MM.1S (cell line): Measurements from ENCODE around the gene C2orf80.

Experiments used
- DNase-seq: peaks from one replicate; pipeline ENCODE4 v3.0.0-alpha.2; 2015
- H2AFZ ChIP-seq: fragments of 300-600 bp; sonication (generic); 2 replicates; pipeline ENCODE4 v1.6.0; 2016; ENCODE audit warnings: antibody characterized with exemption, low read length
- H3F3A ChIP-seq: fragments of 300-600 bp; sonication (generic); 2 replicates; pipeline ENCODE4 v1.6.1; 2016; ENCODE audit warnings: mild to moderate bottlenecking, antibody characterized with exemption, low read length, moderate library complexity, mixed read lengths; ENCODE audit not compliant: insufficient read depth
- H3K27ac ChIP-seq: fragments of 300-600 bp; sonication (generic); 2 replicates; pipeline ENCODE4 v1.5.1; 2016; ENCODE audit warnings: mild to moderate bottlenecking, low read length
- H3K27me3 ChIP-seq: fragments of 300-600 bp; sonication (generic); replicated peaks from 2 replicates; pipeline ENCODE4 v1.6.0; 2016; ENCODE audit warnings: low read length; ENCODE audit not compliant: insufficient read depth
- H3K36me3 ChIP-seq: fragments of 300-600 bp; sonication (generic); replicated peaks from 2 replicates; pipeline ENCODE4 v1.6.1; 2016; ENCODE audit warnings: mild to moderate bottlenecking, low read length, mixed read lengths; ENCODE audit not compliant: insufficient read depth
- H3K4me1 ChIP-seq: fragments of 300-600 bp; sonication (generic); 2 replicates; pipeline ENCODE4 v1.6.1; 2016; ENCODE audit warnings: low read length, mixed read lengths
- H3K4me2 ChIP-seq: fragments of 300-600 bp; sonication (generic); 2 replicates; pipeline ENCODE4 v1.6.0; 2016; ENCODE audit warnings: low read depth, low read length
- H3K4me3 ChIP-seq: fragments of 300-600 bp; sonication (generic); 2 replicates; pipeline ENCODE4 v1.5.1; 2016; ENCODE audit warnings: low read length, mixed read lengths
- H3K79me2 ChIP-seq: fragments of 300-600 bp; sonication (generic); 2 replicates; pipeline ENCODE4 v1.6.1; 2016; ENCODE audit warnings: mixed run types, low read length, mixed read lengths
- H3K9ac ChIP-seq: fragments of 300-600 bp; sonication (generic); 2 replicates; pipeline ENCODE4 v1.6.1; 2016; ENCODE audit warnings: low read length, mixed read lengths
- H3K9me2 ChIP-seq: fragments of 300-600 bp; sonication (generic); replicated peaks from 2 replicates; pipeline ENCODE4 v1.6.1; 2016; ENCODE audit warnings: mild to moderate bottlenecking, low read length, mixed read lengths; ENCODE audit not compliant: insufficient read depth
- H3K9me3 ChIP-seq: fragments of 300-600 bp; sonication (generic); replicated peaks from 2 replicates; pipeline ENCODE4 v1.6.1; 2016; ENCODE audit warnings: mild to moderate bottlenecking, low read length, mixed read lengths; ENCODE audit not compliant: insufficient read depth
- H4K20me1 ChIP-seq: fragments of 300-600 bp; sonication (generic); 2 replicates; pipeline ENCODE4 v1.6.1; 2016; ENCODE audit warnings: mild to moderate bottlenecking, low read length, moderate library complexity, mixed read lengths; ENCODE audit not compliant: insufficient read depth
- CTCF ChIP-seq: fragments of 300-600 bp; sonication (generic); IDR thresholded peaks from 2 replicates; pipeline ENCODE4 v1.5.1; 2016; ENCODE audit warnings: antibody characterized with exemption, low read length, mixed read lengths
- EZH2 ChIP-seq: fragments of 300-600 bp; sonication (generic); optimal IDR thresholded peaks from 2 replicates; pipeline ENCODE3; 2017; ENCODE audit warnings: low read depth, mild to moderate bottlenecking, antibody characterized with exemption, low read length, mixed read lengths
- EZH2phosphoT487 ChIP-seq: fragments of 300-600 bp; sonication (generic); IDR thresholded peaks from 2 replicates; pipeline ENCODE4 v1.6.1; 2018; ENCODE audit warnings: antibody characterized with exemption, low read length

C2orf80 gene

GRCh38 chr2:208228476-208228875 lies 38.6 kb upstream of the C2orf80 start:
- H2AFZ ChIP-seq, result no peak overlapping the region
- H3F3A ChIP-seq, result no peaks in the 10 kb centered on the region
- H3K79me2 ChIP-seq, result no peaks in the 10 kb centered on the region
- no peak overlapping the region for H3K4me2 ChIP-seq
- no peaks in the 10 kb centered on the region for H3K4me1 ChIP-seq
- H3K27me3 ChIP-seq, result no peaks in the 10 kb centered on the region
- H4K20me1 ChIP-seq, result no peaks in the 10 kb centered on the region
- H3K9me3 ChIP-seq, result no peaks in the 10 kb centered on the region; the same call in 1 of the 2 replicates
- no peak overlapping the region for H3K9ac ChIP-seq
- no peak for DNase-seq
- no peaks in the 10 kb centered on the region for H3K9me2 ChIP-seq
- H3K36me3 ChIP-seq, result no peaks in the 10 kb centered on the region
- no peak overlapping the region for H3K27ac ChIP-seq
- no peak for TF ChIP-seq EZH2
- TF ChIP-seq CTCF, result no peak
- TF ChIP-seq EZH2phosphoT487, result no peak
- no peak overlapping the region for H3K4me3 ChIP-seq

DNA sequence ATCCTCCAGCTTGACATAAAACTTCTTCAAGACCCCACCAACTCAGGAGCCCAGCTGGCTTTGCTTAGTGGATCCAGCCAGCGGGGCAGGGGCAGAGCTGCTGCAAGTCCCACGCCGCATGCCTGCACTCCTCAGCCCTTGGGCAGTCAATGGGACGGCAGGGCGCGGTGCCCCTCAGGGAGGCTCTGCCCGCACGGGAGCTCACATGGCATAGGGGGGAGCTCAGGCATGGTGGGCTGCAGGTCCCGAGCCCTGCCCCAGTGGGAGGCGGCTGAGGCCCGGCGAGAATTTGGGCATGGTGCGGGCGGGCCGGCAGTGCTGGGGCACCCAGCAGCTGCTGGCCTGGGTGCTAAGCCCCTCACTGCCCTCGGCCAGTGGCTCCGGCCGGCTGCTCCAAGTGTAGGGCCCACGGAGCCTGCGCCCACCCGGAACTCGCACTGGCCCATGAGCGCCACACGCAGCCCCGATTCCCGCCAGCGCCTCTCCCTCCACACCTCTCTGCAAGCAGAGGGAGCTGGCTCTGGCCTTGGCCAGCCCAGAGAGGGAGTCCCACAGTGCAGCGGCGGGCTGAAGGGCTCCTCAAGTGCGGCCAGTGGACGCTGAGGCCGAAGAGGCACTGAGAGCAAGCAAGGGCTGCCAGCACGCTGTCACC lies 37.9 kb upstream of the C2orf80 start:
- Histone ChIP-seq H4K20me1 (no peaks in the 10 kb centered on the region), H2AFZ (no peak overlapping the region), H3K79me2 (no peaks in the 10 kb centered on the region), H3F3A (no peaks in the 10 kb centered on the region), H3K9me2 (no peaks in the 10 kb centered on the region), H3K36me3 (no peaks in the 10 kb centered on the region), H3K4me2 (no peak overlapping the region), H3K27me3 (no peaks in the 10 kb centered on the region), H3K4me3 (no peak overlapping the region), H3K9me3 (no peaks in the 10 kb centered on the region; the same call in 1 of the 2 replicates), H3K9ac (no peak overlapping the region), H3K4me1 (no peaks in the 10 kb centered on the region), H3K27ac (no peak overlapping the region)
- TF ChIP-seq EZH2phosphoT487 (no peak), CTCF (no peak), EZH2 (no peak)
- DNase-seq, result no peak

DNA sequence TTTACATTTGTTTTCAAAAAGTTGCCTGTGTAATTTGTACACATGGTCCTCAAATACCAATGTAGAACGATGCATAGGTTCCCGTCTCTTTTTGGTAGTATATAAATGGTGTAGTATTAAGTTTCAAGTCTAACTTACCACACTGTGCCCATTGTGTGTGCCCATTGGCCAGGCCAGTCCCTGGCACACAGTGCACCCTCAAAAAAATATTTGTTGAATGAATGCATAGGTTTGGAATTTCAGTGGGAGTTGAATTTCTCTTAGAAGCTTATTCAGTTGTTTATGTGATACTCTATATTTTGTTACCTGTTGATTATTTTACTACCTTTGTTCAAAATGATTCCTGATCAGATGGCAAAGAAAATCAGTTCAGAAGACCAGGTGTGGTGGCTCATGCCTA lies 35.0 kb upstream of the C2orf80 start:
- H3K4me2 ChIP-seq, result no peak overlapping the region
- no peaks in the 10 kb centered on the region for H4K20me1 ChIP-seq
- H3K9ac ChIP-seq, result no peak overlapping the region
- no peaks in the 10 kb centered on the region for H3F3A ChIP-seq
- H3K9me3 ChIP-seq, result no peaks in the 10 kb centered on the region
- no peaks in the 10 kb centered on the region for H3K36me3 ChIP-seq
- H3K27me3 ChIP-seq, result no peaks in the 10 kb centered on the region
- H3K27ac ChIP-seq, result no peak overlapping the region
- no peaks in the 10 kb centered on the region for H3K79me2 ChIP-seq
- TF ChIP-seq EZH2phosphoT487 (no peak), CTCF (no peak), EZH2 (no peak)
- H3K4me3 ChIP-seq, result no peak overlapping the region
- no peak overlapping the region for H2AFZ ChIP-seq
- no peak for DNase-seq
- H3K4me1 ChIP-seq, result no peaks in the 10 kb centered on the region
- no peaks in the 10 kb centered on the region for H3K9me2 ChIP-seq
